A673 (cell line): ENCODE data around the gene SERPINE1. TPM values are rescaled to one million over a fixed set of nuclear protein-coding genes. Genes with fewer than 3 reads are reported as not detected.
A peak's percentile ranks its signal among the peaks of the same experiment; 100 is the strongest.
"Not testable (repeated sequence)": the region's sequence is repeated elsewhere in the genome, so short reads cannot be mapped to it uniquely, and the experiment has no call there.

Source experiments
- BruUV-seq: library from RNA; stranded (reverse); fragments of 400-500 nt; replicated peaks from 2 replicates; lab custom pipeline; 2021; lab: Mats Ljungman, UMichigan
- CTCF ChIA-PET: fragments of 300-600 bp; sonication (Branson Sonifier 250); formaldehyde crosslinking; loops from one replicate; lab custom pipeline; 2022; ENCODE audit warnings: antibody characterized with exemption; lab: Charles Lee
- POLR2A ChIA-PET: fragments of 300-600 bp; sonication (Branson Sonifier 250); formaldehyde crosslinking; loops from one replicate; lab custom pipeline; 2022; ENCODE audit warnings: antibody characterized with exemption; ENCODE audit not compliant: low non-redundant PET; lab: Charles Lee
- DNase-seq: peaks from one replicate; pipeline ENCODE4 v3.0.0-alpha.2; 2015; ENCODE audit warnings: low spot score
- H3K27ac ChIP-seq: fragments of 200-600 bp; sonication (generic); 2 replicates; pipeline ENCODE4 v1.5.1; 2016; ENCODE audit warnings: mixed run types, low read depth, mild to moderate bottlenecking, mixed read lengths, antibody characterized with exemption, low read length; ENCODE audit not compliant: poor library complexity, severe bottlenecking
- H3K27me3 ChIP-seq: fragments of 200-600 bp; sonication (generic); replicated peaks from 2 replicates; pipeline ENCODE4 v1.6.1; 2017; ENCODE audit warnings: mixed run types, low read depth, mild to moderate bottlenecking, mixed read lengths, antibody characterized with exemption, low read length; ENCODE audit not compliant: insufficient read depth, poor library complexity
- H3K36me3 ChIP-seq: fragments of 200-600 bp; sonication (generic); 2 replicates; pipeline ENCODE4 v1.6.1; 2016; ENCODE audit warnings: mixed run types, mild to moderate bottlenecking, mixed read lengths, antibody characterized with exemption, low read length; ENCODE audit not compliant: insufficient read depth, poor library complexity, severe bottlenecking
- H3K4me1 ChIP-seq: fragments of 200-600 bp; sonication (generic); 2 replicates; pipeline ENCODE4 v1.6.1; 2017; ENCODE audit warnings: mixed run types, mild to moderate bottlenecking, mixed read lengths, antibody characterized with exemption, low read length; ENCODE audit not compliant: insufficient read depth, poor library complexity, severe bottlenecking
- H3K4me3 ChIP-seq: fragments of 200-600 bp; sonication (generic); 2 replicates; pipeline ENCODE4 v1.5.1; 2016; ENCODE audit warnings: low read depth, mixed run types, mild to moderate bottlenecking, mixed read lengths, low read length; ENCODE audit not compliant: poor library complexity, severe bottlenecking
- H3K9me3 ChIP-seq: fragments of 200-600 bp; sonication (generic); 2 replicates; pipeline ENCODE4 v1.6.1; 2016; ENCODE audit warnings: mixed run types, low read depth, mild to moderate bottlenecking, mixed read lengths, antibody characterized with exemption, low read length; ENCODE audit not compliant: poor library complexity, severe bottlenecking
- EZH2 ChIP-seq: fragments of 200-600 bp; sonication (generic); IDR thresholded peaks from 2 replicates; pipeline ENCODE4 v1.6.1; 2017; ENCODE audit warnings: borderline replicate concordance, low read depth, mild to moderate bottlenecking, mixed read lengths, antibody characterized with exemption, low read length; ENCODE audit not compliant: poor library complexity, severe bottlenecking
- intact Hi-C: fragments of 100-400 bp; cut with micrococcal nuclease; formaldehyde crosslinking; loops from one replicate; pipeline ENCODE4 v1.10.0; 2022; ENCODE audit not compliant: unreplicated experiment
- total RNA-seq: library from RNA; stranded (reverse); gene quantifications from 2 replicates; pipeline ENCODE4 v1.2.3, GENCODE V29; 2021
- TF ChIP-seq, protein P1 (sequence below): fragments of 300-800, 200-600 bp; sonication (generic); conservative IDR thresholded peaks from 2 replicates; pipeline ENCODE4 v1.5.1; 2017; ENCODE audit warnings: low read depth, mild to moderate bottlenecking, antibody characterized with exemption, low read length, moderate library complexity, mixed read lengths

Gene SERPINE1
- total RNA-seq, 1 experiment from 2014 or later = 5.3 TPM

DNA sequence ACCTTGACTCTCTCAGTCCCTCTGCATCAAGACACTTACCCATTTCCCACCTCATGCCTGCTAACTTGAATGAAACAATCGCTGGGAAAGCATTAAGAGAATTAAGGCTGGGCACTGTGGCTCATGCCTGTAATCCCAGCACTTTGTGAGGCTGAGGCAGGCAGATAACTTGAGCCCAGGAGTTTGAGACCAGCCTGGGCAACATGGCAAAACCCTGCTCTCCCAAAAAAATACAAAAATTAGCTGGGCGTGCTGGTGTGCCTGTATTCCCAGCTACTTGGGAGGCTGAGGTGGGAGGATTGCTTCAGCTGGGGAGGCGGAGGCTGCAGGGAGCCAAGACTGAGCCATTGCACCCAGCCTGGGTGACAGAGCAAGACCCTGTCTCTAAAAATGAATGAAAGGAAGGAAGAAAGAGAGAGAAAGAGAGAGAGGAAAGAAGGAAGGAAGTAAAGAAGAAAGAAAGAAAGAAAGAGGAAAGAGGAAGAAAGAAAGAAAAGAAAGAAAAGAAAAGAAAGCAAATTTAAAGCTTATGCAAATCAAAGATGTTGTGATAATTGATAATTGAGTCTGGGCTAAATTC lies 646 bp downstream of the SERPINE1 start:
- TF ChIP-seq, protein P1, sequence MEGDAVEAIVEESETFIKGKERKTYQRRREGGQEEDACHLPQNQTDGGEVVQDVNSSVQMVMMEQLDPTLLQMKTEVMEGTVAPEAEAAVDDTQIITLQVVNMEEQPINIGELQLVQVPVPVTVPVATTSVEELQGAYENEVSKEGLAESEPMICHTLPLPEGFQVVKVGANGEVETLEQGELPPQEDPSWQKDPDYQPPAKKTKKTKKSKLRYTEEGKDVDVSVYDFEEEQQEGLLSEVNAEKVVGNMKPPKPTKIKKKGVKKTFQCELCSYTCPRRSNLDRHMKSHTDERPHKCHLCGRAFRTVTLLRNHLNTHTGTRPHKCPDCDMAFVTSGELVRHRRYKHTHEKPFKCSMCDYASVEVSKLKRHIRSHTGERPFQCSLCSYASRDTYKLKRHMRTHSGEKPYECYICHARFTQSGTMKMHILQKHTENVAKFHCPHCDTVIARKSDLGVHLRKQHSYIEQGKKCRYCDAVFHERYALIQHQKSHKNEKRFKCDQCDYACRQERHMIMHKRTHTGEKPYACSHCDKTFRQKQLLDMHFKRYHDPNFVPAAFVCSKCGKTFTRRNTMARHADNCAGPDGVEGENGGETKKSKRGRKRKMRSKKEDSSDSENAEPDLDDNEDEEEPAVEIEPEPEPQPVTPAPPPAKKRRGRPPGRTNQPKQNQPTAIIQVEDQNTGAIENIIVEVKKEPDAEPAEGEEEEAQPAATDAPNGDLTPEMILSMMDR = no peak
- no peak for TF ChIP-seq EZH2
- intact Hi-C loops = no loop called here
- no peak for DNase-seq
- CTCF ChIA-PET = no interaction called here
- H3K9me3 ChIP-seq = no peaks in the 10 kb centered on the region
- H3K4me3 ChIP-seq = peak overlapping the region; percentile 26
- no peak overlapping the region for H3K27ac ChIP-seq
- TSS peak; percentile 85 for BruUV-seq
- no peaks in the 10 kb centered on the region for H3K27me3 ChIP-seq
- POLR2A ChIA-PET = no interaction called here
- peaks cover 18% of the 10 kb centered on the region for H3K4me1 ChIP-seq
- no peaks in the 10 kb centered on the region for H3K36me3 ChIP-seq

DNA sequence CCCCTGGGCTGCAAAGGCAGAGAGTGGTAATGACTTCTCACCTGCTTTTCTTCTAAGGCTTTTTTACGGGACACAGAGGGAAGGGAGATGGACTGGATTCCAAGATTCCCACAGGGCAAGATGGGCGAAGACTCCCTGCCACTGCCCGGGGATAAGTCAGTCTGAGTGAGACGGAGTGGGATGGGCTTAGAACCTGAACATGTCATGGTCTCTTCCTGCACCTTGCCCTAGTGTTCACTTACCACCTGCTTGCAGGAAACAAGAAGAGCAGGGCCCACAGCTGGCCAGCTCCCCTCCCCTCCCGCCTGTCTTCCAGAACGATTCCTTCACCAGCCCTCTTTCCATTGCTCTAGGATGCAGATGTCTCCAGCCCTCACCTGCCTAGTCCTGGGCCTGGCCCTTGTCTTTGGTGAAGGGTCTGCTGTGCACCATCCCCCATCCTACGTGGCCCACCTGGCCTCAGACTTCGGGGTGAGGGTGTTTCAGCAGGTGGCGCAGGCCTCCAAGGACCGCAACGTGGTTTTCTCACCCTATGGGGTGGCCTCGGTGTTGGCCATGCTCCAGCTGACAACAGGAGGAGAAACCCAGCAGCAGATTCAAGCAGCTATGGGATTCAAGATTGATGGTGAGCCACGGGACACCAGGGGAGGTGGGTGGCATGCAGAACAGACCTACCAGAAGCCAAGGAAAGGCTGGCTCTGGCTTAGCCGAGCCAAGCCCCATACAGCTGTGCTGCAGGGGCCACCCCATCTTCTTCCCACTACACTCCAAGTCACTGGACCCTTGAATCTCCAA lies 1.3 kb downstream of the SERPINE1 start:
- DNase-seq = no peak
- H3K36me3 ChIP-seq = no peaks in the 10 kb centered on the region
- H3K27ac ChIP-seq = no peak overlapping the region
- ChIA-PET POLR2A (no interaction called here), CTCF (no interaction called here)
- no peak overlapping the region for H3K4me3 ChIP-seq
- no peaks in the 10 kb centered on the region for H3K27me3 ChIP-seq
- peaks cover 19% of the 10 kb centered on the region for H3K4me1 ChIP-seq
- no TSS peak for BruUV-seq
- TF ChIP-seq, protein P1 = no peak
- TF ChIP-seq EZH2 = no peak
- intact Hi-C loops = no loop called here
- H3K9me3 ChIP-seq = no peaks in the 10 kb centered on the region

DNA sequence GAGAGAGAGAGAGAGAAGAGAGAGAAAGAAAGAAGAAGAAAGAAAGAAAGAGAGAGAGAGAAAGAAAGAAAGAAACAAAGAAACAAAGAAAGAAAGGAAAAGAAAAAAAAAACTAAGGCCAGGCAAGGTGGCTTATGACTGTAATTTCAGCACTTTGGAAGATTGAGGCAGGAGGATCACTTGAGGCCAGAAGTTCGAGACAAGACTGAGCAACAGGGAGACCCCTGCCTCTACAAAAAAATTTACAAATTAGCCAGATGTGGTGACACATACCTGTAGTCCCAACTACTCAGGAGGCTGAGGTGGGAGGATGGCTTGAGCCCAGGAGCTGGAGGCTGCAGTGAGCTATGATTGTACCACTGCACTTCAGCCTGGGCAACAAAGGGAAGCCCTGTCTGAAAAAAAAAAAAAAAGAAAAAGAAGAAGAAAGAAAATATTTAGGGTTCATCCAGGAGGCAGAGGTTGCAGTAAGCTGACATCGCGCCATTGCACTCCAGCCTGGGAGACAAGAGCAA lies 2.8 kb downstream of the SERPINE1 start:
- no peak overlapping the region for H3K27ac ChIP-seq
- intact Hi-C loops = loop anchor here (10.0 kb wide), 1 partner anchor 45 kb away; the partner anchor contains the start of gene TRIM56
- peaks cover 34% of the 10 kb centered on the region for H3K4me1 ChIP-seq
- POLR2A ChIA-PET = interaction anchor here (0.6 kb wide), 2 partner anchors 12 to 63 kb away, joined by 6 to 10 read pairs; no protein-coding TSS in a partner anchor
- BruUV-seq = no TSS peak
- H3K4me3 ChIP-seq = no peak overlapping the region
- no peaks in the 10 kb centered on the region for H3K9me3 ChIP-seq
- no peaks in the 10 kb centered on the region for H3K36me3 ChIP-seq
- CTCF ChIA-PET = interaction anchor here (0.7 kb wide), 1 partner anchor 282 kb away, joined by 7 read pairs; no protein-coding TSS in a partner anchor
- no peak for TF ChIP-seq EZH2
- TF ChIP-seq, protein P1 = no peak
- DNase-seq = no peak
- no peaks in the 10 kb centered on the region for H3K27me3 ChIP-seq

DNA sequence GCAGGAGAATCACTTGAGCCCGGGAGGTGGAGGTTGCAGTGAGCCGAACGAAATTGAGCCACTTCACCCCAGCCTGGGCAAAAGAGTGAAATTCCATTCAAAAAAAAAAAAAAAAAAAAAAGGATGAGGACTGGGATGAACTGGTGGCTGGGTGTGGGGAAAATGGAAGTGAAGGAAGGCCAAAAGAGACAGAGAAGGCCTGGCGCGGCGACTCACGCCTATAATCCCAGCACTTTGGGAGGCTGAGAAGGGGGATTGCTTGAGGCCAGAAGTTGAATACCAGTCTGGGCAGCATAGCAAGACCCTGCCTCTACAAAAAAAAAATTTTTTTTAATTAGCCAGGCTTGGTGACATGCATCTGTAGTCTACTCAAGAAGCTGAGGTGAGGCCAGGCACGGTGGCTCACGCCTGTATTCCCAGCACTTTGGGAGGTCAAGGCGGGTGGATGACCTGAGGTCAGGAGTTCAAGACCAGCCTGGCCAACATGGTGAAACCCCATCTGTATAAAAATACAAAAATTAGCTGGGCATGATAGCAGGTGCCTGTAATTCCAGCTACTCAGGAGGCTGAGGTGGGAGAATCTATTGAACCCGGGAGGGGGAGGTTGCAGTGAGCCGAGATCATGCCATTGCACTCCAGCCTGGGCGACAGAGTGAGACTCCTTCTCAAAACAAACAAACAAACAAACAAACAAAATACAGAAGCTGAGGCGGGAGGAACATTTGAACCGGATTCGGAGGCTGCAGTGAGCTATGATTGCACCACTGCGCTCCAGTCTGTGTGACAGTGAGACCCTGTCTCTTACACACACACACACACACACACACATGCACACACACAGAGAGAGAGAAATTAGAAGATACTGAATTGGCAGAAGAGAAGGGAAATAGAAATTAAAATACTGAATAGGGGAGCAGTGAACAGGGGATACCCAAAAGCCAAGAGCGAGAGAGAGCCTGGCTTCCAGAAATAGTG lies 6.0 kb downstream of the SERPINE1 start:
- H3K4me3 ChIP-seq, H3K27ac ChIP-seq, BruUV-seq, DNase-seq, H3K36me3 ChIP-seq, POLR2A ChIA-PET, H3K27me3 ChIP-seq, H3K9me3 ChIP-seq: not testable (repeated sequence)
- H3K4me1 ChIP-seq = peaks cover 29% of the 10 kb centered on the region
- intact Hi-C loops = loop anchor here (10.0 kb wide), 1 partner anchor 48 kb away; the partner anchor contains the start of gene TRIM56
- CTCF ChIA-PET = interaction anchor here (0.7 kb wide), 1 partner anchor 150 kb away, joined by 6 read pairs; no protein-coding TSS in a partner anchor
